Right lobe of liver (tissue), 4 donors: ENCODE measurements around the gene SMIM20.
"Not testable (repeated sequence)": the region's sequence is repeated elsewhere in the genome, so short reads cannot be mapped to it uniquely, and the experiment has no call there.

Source experiments
- POLR2A ChIP-seq: fragments of 450-650 bp; IDR thresholded peaks from one replicate; pipeline ENCODE4 v1.6.1; 2017; ENCODE audit warnings: antibody characterized with exemption, mild to moderate bottlenecking
- TF ChIP-seq, protein P1 (sequence below), 4 donors: fragments of 200-600 bp in 3 of 4; fragments of 450-650 bp in 1 of 4; IDR thresholded peaks; one replicate each; pipeline versions ENCODE4 v1.5.1 to v1.8.0; 2016 to 2022; ENCODE audit warnings: antibody characterized with exemption in 4 of 4, mild to moderate bottlenecking in 2 of 4
- donor health status: DM: no; HTN: no; CAD: no.
- donor health status: DM: no; HTN: no; CAD: no.
- donor health status: DM: no; HTN: yes; CAD: no.

DNA sequence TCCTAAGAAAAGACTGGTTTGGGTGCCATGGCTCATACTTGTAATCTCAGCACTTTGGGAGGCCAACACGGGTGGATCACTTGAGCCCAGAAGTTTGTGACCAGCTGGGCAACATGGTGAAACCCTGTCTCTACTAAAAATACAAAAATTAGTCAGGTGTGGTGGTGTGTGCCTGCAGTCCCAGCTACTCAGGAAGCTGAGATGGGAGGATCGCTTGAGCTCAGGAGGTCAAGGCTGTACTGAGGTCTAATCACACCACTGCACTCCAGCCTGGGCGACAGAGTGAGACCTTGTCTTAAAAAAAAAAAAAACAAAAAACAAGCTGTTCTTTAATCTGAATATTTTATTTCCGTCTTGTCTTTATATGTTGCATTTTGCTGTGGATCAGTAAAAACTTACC, 47.6 kb upstream of the SMIM20 start:
- TF ChIP-seq, protein P1, sequence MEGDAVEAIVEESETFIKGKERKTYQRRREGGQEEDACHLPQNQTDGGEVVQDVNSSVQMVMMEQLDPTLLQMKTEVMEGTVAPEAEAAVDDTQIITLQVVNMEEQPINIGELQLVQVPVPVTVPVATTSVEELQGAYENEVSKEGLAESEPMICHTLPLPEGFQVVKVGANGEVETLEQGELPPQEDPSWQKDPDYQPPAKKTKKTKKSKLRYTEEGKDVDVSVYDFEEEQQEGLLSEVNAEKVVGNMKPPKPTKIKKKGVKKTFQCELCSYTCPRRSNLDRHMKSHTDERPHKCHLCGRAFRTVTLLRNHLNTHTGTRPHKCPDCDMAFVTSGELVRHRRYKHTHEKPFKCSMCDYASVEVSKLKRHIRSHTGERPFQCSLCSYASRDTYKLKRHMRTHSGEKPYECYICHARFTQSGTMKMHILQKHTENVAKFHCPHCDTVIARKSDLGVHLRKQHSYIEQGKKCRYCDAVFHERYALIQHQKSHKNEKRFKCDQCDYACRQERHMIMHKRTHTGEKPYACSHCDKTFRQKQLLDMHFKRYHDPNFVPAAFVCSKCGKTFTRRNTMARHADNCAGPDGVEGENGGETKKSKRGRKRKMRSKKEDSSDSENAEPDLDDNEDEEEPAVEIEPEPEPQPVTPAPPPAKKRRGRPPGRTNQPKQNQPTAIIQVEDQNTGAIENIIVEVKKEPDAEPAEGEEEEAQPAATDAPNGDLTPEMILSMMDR (IDR thresholded peaks at IDR 0.05), result not testable (repeated sequence)
- not testable (repeated sequence) for TF ChIP-seq POLR2A
